ENCODE measurements around the gene GPAM.

The GPAM gene

GRCh38 chr10:112176543-112176942 is 7.0 kb downstream of the GPAM start:
- DNase-seq, result no peak

DNA sequence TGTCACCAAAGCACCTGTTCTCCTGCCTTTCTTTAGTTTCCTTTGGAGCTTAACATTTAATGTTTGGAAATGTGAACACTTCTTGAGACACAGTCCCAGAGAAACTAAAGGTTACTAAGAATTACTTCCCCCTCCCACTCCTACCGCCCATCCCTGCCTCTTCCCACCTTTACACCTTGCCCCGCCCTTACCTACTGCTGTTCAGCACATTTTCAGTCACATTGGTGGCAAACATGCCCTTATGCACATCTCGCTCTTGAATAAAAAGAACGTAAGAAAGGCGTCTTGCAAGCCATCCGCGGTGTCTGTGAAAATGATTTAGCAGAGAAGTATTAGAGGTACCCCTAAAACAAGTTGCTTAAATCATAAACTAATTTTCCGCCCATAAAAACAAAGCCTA is 8.2 kb downstream of the GPAM start:
- DNase-seq, result no peak

DNA sequence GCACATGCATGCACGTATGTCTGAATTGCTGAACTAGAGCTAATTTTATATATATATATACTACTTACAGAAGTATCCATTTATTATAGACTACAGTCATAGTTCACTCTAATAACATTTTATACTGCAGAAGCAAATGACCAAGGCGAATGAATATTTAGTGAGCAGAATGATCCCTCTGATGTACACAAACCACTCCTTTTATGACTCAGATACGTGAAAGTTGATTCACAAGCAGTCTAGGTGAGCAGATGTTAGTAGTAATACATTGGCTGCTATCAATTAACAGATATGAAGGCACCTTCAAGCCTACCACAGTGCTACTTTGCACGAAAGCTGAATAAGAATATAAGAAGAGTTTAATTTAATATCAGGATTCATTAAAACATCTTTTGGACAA is 10.4 kb downstream of the GPAM start:
- no peak for DNase-seq

DNA sequence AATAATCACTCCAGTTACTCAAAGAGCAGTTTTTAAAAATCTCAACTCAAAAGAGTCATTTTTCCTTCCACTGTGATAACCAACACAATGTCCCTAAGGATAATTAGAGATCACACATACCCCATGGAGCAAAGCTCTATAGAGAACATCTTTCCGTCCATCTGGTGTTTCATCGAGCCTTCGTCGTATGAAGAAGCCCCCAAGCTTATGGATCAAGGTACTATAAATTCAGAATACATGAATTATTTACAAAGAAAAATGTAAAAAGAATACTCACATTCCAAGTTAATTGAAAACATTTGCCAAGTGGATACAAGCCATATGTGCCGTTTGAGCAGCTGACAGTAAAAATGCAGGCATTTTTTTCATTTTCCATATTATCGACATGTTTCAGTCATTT is 14.8 kb downstream of the GPAM start:
- no peak for DNase-seq

GRCh38 chr10:112166800-112167199 is 16.8 kb downstream of the GPAM start:
- no peak for DNase-seq

DNA sequence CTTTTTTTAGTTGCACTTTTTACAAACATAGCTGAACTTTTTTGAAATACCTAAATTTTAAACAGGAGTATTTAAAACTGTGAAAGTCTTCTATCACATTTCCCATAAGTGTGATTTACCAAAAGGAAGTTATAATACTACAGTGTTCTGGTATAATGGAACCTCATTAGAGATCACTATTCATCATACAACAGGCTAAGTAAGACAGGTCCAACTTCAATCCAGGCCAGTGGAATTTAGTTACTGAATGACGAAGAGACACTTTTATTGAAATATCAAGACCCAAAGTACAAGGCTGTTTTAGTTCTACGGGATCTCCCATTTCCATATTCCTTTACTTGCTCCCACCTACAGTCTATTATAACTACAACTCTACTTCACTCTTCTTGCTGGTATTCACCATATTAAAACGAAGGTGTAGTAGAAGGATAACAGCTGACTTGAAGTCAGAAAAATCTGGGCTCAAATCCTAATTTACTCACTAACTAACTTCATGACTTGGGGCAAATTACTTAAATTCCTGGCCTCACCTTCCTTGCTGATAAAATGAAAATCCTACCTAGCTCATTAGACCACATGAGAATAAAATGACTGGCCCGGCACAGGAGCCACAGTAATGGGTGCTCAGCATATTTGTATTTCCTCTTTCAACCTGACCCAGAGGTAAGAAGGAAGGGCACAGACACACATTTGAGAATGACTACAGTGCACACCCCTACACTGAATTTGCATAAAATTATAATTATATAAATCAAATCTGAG is 21.6 kb downstream of the GPAM start:
- no peak for DNase-seq

DNA sequence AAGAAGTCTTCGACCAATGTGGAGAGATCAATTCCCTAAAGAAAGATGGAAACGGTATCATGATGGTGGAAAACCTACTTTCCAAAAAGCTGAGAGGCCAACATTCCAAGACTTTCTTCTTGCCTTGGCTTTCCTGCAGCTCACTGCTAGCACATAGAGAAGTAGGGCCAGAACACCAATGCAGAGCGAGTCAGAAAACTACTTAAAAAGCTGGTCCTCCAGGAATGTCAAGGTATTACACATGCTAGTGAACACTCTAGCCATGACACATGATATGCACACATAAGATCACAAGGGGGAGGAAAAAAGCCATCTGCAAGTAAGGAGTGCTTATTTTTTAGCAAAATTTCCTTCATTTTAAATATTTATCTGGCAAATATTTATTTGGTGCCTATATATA is 22.7 kb downstream of the GPAM start:
- DNase-seq, result no peak

GRCh38 chr10:112159469-112159868 is 24.1 kb downstream of the GPAM start:
- no peak for DNase-seq

DNA sequence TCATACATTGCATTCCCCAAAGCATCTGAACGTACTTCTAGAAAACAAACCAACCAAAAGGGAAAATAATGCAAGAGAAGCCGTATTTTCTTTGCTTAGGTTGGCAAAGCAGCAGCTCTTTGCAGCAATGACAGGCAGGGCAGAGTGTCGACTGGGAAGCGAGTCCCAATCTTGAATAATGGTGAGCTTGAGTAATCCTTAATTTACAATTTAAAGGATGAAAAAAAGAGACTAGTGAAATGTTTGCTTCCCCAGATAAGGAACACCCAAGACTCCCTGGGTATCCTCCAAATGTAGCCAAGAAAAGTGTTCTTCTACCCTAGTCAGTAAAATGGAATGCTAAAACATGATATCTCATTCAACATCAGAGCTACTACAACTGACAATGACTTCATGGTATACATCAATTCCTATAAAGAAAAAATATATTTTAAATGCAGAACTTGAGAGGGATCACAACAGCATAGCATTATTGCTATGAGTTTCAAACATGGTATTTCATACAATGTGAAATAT is 32.0 kb downstream of the GPAM start:
- DNase-seq, result no peak

GRCh38 chr10:112148331-112148730 is 35.2 kb downstream of the GPAM start:
- DNase-seq, result no peak

- DNase-seq, result no peak
These were observed 36.8 kb downstream of the GPAM start for GRCh38 chr10:112146799-112147198.

DNA sequence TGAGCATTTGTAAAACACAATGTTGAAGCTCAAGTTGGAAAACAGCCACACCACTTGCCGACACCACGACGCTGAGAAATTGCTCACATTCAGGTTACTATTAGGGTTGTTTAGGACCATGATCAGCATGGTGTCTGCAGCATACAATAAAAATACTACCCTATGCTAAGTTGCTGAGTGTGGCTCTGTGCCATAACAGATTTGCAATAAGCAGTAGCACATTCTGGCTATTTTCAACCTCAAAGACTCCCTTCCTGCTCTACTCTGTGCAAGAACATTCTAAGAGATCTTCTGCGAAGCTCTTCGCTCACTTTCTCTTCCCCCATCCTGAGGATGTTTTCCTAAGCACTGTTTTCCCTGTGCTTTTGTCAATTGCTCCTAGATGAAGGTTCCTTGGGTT is 38.3 kb downstream of the GPAM start:
- no peak for DNase-seq

- no peak for DNase-seq
These were observed 40.1 kb downstream of the GPAM start for GRCh38 chr10:112143420-112143819.

GRCh38 chr10:112141292-112141691 is 42.3 kb downstream of the GPAM start:
- no peak for DNase-seq

GRCh38 chr10:112140110-112140970 is 43.2 kb downstream of the GPAM start:
- DNase-seq, result peak; percentile 78 to 82

DNA sequence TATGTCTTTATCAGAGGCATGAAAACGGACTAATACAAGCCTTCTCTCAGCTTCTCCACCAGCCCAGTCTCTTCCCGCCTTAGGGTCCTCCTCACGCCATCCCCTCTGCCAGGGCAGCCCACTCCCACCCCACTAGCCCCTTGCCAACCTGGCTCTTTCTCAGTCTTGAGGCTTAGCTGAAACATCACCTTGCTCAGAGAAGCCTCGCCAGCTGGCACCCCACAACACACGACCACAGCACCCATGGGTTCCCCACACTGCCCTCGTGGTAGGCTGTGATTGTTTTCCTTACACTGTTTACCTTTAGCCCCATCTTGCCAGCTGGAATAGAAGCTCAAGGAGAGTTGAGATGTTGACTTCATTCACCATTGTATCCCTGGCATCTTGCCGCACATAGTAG is 44.4 kb downstream of the GPAM start:
- DNase-seq, result no peak

GRCh38 chr10:112137154-112137987 is 46.2 kb downstream of the GPAM start:
- DNase-seq, result peak; percentile 72 to 76

- no peak for DNase-seq
These were observed 46.9 kb downstream of the GPAM start for GRCh38 chr10:112136486-112137153.

DNA sequence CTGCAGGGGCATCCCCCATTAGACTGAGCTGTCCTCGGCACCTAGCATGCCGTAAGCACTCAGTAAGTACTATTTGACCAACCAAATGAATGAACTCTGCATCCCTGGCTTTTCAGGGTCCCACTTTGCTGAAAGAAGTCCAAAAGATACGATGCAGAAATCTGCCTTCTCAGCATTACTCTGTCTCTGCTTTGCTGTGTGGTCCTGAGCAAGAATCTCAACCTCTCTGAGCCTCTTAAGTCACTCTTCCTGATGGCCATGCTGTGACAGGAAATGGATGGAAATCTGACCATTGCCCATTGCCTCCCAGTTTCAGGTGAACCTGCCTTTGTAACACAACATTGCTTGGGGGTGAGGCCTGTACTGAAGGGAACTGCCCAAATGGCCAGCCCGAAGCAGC is 48.0 kb downstream of the GPAM start:
- no peak for DNase-seq

DNA sequence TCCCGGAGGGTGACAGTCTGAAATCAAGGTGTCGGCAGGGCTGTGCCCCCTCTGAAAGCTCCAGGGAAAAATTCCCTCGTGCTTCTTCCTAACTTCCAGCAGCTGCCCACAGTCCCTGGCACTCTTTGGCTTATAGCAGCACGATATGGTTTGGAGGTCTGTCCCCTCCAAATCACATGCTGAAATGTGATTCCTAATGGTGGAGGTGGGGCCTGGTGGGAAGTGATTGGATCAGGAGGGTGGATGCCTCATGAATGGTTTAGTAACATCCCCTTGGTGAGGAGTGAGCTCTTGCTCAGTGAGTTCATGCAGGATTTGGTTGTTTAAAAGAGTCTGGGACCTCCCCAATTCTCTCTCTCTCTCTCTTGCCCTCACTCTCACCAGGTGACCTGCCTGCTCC is 51.1 kb downstream of the GPAM start:
- no peak for DNase-seq

DNA sequence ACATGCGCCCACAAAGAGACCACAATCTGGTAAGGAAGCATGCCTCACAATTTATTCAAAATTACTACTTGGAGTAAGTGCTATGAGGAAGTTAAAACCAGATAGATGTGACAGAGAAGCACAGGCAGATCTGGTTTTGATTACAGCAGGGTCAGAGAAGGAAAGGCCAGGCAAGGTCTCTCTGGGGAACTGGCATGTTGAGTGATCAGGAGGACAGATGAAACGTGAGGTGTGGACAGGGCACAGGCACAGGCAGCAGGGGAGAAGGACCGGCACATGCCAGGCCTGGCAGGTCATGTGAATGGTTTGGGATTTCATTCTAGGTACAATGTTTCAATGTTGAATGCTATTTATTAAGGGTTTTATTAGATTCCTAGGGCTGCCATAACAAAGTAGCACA is 51.6 kb downstream of the GPAM start:
- no peak for DNase-seq

DNA sequence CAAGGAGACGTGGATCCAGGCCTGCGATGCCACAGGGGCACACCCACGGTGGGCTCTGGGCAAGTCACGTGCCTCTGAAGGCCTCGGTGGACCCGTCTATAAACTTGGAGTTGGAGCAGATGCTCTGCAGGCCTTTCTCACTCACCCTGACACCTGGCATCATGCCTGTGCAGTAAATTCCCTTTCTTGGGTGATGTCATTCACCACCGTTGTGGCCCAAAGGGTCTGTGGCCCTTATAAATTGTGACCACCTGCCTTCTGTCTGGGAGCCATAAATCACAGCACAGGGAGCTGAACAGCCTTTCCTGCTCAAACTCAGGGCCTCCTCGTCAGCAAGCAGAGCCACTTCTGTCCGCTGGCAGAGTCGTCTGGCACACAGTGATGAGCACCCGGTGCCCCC is 52.2 kb downstream of the GPAM start:
- no peak for DNase-seq

DNA sequence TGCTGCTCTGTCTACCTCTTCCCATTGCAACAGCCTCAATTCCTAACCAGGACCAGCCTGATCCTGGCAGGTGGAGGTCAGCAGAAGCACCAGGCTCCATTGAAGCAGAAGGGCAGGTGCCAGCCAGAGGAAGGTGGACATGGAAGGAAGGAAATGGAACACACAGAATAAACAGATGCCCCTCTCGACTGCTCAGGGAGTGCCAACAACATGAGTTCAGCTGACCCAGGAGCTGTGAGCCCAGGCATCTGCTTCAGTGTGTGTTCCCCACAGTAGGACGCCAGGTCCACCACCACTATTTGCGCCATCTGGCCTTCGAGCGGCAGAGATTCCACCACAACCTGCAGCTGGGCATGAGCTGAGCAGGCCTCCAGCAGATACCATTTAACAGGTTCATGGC is 56.7 kb downstream of the GPAM start:
- DNase-seq, result no peak
